ENCODE data around the gene MRPS21. TPM values are rescaled to one million over a fixed set of nuclear protein-coding genes. Genes with fewer than 3 reads are reported as not detected.

Gene MRPS21
- total RNA-seq, 2 experiments from 2014 or later, result 80.3 to 83.8 TPM

- Mint-ChIP-seq H3K27ac (no peak overlapping the region), H3K4me3 (no peak overlapping the region), H3K4me1 (ENCODE audit: low read depth) (peaks cover 5% of the 10 kb centered on the region), H3K9me3 (no peaks in the 10 kb centered on the region), H3K27me3 (ENCODE audit: low read depth) (no peaks in the 10 kb centered on the region), H3K36me3 (ENCODE audit: low read depth) (peaks cover 42% of the 10 kb centered on the region)
- DNase-seq, result no peak
- CTCF ChIA-PET, result no interaction called here
- intact Hi-C loops (cut with micrococcal nuclease), result no loop called here
These were observed 39.1 kb downstream of the MRPS21 start for GRCh38 chr1:150332651-150333290.

GRCh38 chr1:150346316-150346715 lies 52.7 kb downstream of the MRPS21 start:
- peaks cover 26% of the 10 kb centered on the region for H3K36me3 Mint-ChIP-seq (ENCODE audit: low read depth)

GRCh38 chr1:150352866-150353265 lies 59.2 kb downstream of the MRPS21 start:
- Mint-ChIP-seq H3K27ac (no peak overlapping the region), H3K27me3 (ENCODE audit: low read depth) (no peaks in the 10 kb centered on the region), H3K4me1 (ENCODE audit: low read depth) (no peaks in the 10 kb centered on the region), H3K4me3 (no peak overlapping the region), H3K9me3 (no peaks in the 10 kb centered on the region), H3K36me3 (ENCODE audit: low read depth) (peaks cover 32% of the 10 kb centered on the region)
- no peak for DNase-seq
- intact Hi-C loops (cut with micrococcal nuclease), result no loop called here
- CTCF ChIA-PET, result no interaction called here

More at GRCh38 chr1:150346316-150346715, 52.7 kb downstream of the MRPS21 start:
- H3K4me3 Mint-ChIP-seq, result no peak overlapping the region
- H3K9me3 Mint-ChIP-seq, result no peaks in the 10 kb centered on the region
- CTCF ChIA-PET, result no interaction called here
- no peaks in the 10 kb centered on the region for H3K4me1 Mint-ChIP-seq (ENCODE audit: low read depth)
- no peak overlapping the region for H3K27ac Mint-ChIP-seq
- intact Hi-C loops (cut with micrococcal nuclease), result no loop called here
- DNase-seq, result no peak
- no peaks in the 10 kb centered on the region for H3K27me3 Mint-ChIP-seq (ENCODE audit: low read depth)

Other genes with a start within 250 kb of the MRPS21 start
- gene VPS45, start 226.1 kb upstream of the MRPS21 start, total RNA-seq, result 10 to 100 TPM; 21.2 to 23.6 TPM
- gene PLEKHO1, start 143.9 kb upstream of the MRPS21 start, total RNA-seq, result 1 to 10 TPM; 4.4 to 4.7 TPM
- 100 to 1,000 TPM; 201 to 202 TPM for gene ANP32E, start 57.7 kb upstream of the MRPS21 start, total RNA-seq
- gene CA14, start 36.1 kb upstream of the MRPS21 start, total RNA-seq, result not detected
- gene APH1A, start 24.8 kb upstream of the MRPS21 start, total RNA-seq, result 10 to 100 TPM; 71.2 to 75.7 TPM
- gene C1orf54, start 21.1 kb upstream of the MRPS21 start, total RNA-seq, result under 1 TPM; 0.41 to 0.86 TPM
- gene CIART, start 11.3 kb upstream of the MRPS21 start, total RNA-seq, result 1 to 10 TPM in 1 of 2 experiments, under 1 TPM in 1; 0.84 to 1.0 TPM
- gene PRPF3, start 27.7 kb downstream of the MRPS21 start, total RNA-seq, result 10 to 100 TPM; 49.1 to 52.5 TPM
- gene RPRD2, start 70.3 kb downstream of the MRPS21 start, total RNA-seq, result 10 to 100 TPM; 20.9 to 22.9 TPM
- gene TARS2, start 193.6 kb downstream of the MRPS21 start, total RNA-seq, result 10 to 100 TPM; 43.7 to 46.0 TPM
- under 1 TPM; 0.69 to 0.88 TPM for gene ECM1, start 214.2 kb downstream of the MRPS21 start, total RNA-seq
- gene FALEC, start 221.9 kb downstream of the MRPS21 start, total RNA-seq, result not detected

All from activated naive CD4-positive, alpha-beta T cell treated with anti-CD3 and anti-CD28 coated beads for 36 hours (primary cell).